Keratinocyte (primary cell): ENCODE data around the gene HMCN1.

Experiments
- CTCF ChIP-seq, 3 experiments: IDR thresholded peaks in 1 of 3; conservative IDR thresholded peaks in 1 of 3; optimal IDR thresholded peaks in 1 of 3; 2 replicates in 2 of 3; 3 replicates in 1 of 3; pipeline versions ENCODE3 to v1.5.1; 2011; ENCODE audit warnings: low read length in 3 of 3, mild to moderate bottlenecking in 3 of 3, moderate library complexity in 2 of 3, control low read depth in 1 of 3, inconsistent platforms in 1 of 3; ENCODE audit not compliant: insufficient read depth in 2 of 3; ENCODE audit errors: extremely low read depth in 1 of 3
- EZH2 ChIP-seq: IDR thresholded peaks from one replicate; pipeline ENCODE4 v1.6.1; 2012; ENCODE audit warnings: inconsistent platforms, mild to moderate bottlenecking, low read length, moderate library complexity

- TF ChIP-seq CTCF (optimal IDR thresholded peaks at IDR 0.05 in 1 of 3, IDR thresholded peaks at IDR 0.05 in 1 of 3, conservative IDR thresholded peaks at IDR 0.05 in 1 of 3; ENCODE audit: extremely low read depth in 1 of 3, insufficient read depth in 2 of 3, low read length in 3 of 3) (no peak), EZH2 (no peak)
Measured at GRCh38 chr1:185916861-185917260, 182.7 kb downstream of the HMCN1 start.
